ENCODE data around the gene ETHE1. TPM values are rescaled to one million over a fixed set of nuclear protein-coding genes. Genes with fewer than 3 reads are reported as not detected.

ETHE1 gene
- polyA plus RNA-seq, 1 donor from 2014 or later: 40.9 TPM

DNA sequence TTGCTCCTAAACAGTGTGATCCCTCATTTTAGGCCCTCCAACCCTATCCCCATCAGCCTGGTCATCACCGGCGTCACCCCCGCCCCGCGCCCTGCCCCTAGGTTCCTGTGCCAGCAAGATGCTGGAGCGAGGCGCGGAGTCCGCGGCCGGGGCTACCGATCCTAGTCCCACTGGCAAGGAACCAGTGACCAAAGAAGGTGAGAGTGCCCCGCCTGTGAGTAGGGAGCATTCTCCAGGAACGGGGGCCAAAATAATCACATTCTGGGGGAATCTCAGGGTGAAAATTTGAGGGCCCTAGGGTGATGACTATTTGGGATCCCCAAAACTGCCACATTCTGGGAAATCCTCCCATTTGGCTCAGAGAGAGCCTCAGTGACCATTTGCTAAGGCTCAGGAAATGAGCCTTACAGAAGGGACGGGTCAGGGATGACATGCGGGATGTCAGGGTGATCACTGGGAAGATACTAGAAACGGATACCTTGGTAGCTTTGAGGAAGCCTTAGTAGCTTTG is 7.4 kb upstream of the ETHE1 start:
- Histone ChIP-seq H3K27ac (ENCODE audit: low read length) (no peak overlapping the region), H3K9ac (ENCODE audit: low read length) (no peak overlapping the region), H2AFZ (ENCODE audit: low read depth, low read length) (no peak overlapping the region)

DNA sequence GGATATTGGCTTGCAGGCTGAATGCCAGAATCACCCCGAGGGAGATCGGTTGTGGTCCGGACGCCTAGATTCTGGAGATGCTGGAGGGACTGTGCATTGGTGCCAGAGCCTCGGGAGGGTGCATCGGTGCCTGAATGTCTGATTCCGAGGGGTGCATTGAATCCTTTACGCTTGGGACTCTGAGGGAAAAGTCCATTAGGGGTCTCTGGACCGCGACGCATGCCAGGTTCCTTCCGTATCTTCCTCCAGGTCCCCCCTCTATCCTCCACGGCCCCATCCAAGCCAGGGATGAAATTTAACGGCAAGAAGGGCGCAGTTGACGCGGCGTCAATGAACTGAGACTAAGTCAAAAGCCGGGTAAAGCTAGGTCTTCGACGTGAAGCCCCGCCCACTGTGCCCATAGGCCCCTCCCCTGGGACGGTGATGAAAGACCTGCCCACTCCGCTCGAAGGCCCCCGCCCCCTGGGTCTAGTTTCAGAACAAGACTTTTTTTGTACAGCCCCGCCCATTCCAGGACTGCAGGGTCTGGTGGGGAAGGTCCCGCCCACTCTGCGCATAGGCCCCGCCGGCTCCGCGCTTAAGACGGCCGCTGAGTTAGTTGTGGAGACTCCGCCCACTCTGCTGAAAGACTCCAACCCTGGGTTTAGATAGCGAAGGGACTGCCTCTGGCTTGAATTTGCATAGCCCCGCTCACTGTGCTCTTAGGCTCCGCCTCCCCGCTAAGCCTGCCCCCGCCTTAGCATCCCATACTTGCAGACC is 6.7 kb upstream of the ETHE1 start:
- peak overlapping the region; percentile 71 for H3K9ac ChIP-seq (ENCODE audit: low read length)
- H3K27ac ChIP-seq (ENCODE audit: low read length): peak overlapping the region; percentile 79
- no peaks in the 10 kb centered on the region for H4K20me1 ChIP-seq (ENCODE audit: insufficient read depth)
- H3F3A ChIP-seq (ENCODE audit: insufficient read depth, low read length, poor library complexity, severe bottlenecking): no peaks in the 10 kb centered on the region
- no peaks in the 10 kb centered on the region for H3K9me3 ChIP-seq (ENCODE audit: low read length)
- no peaks in the 10 kb centered on the region for H3K79me2 ChIP-seq (replicated peaks; ENCODE audit: insufficient read depth, low read length)
- H2AFZ ChIP-seq (ENCODE audit: low read depth, low read length): peak overlapping the region; percentile 69
- TF ChIP-seq EP300 (conservative IDR thresholded peaks at IDR 0.05; ENCODE audit: poor library complexity, severe bottlenecking) (peak; percentile 13), TAF1 (IDR thresholded peaks at IDR 0.05; ENCODE audit: low read depth) (no peak)
- TF ChIP-seq, protein P1, sequence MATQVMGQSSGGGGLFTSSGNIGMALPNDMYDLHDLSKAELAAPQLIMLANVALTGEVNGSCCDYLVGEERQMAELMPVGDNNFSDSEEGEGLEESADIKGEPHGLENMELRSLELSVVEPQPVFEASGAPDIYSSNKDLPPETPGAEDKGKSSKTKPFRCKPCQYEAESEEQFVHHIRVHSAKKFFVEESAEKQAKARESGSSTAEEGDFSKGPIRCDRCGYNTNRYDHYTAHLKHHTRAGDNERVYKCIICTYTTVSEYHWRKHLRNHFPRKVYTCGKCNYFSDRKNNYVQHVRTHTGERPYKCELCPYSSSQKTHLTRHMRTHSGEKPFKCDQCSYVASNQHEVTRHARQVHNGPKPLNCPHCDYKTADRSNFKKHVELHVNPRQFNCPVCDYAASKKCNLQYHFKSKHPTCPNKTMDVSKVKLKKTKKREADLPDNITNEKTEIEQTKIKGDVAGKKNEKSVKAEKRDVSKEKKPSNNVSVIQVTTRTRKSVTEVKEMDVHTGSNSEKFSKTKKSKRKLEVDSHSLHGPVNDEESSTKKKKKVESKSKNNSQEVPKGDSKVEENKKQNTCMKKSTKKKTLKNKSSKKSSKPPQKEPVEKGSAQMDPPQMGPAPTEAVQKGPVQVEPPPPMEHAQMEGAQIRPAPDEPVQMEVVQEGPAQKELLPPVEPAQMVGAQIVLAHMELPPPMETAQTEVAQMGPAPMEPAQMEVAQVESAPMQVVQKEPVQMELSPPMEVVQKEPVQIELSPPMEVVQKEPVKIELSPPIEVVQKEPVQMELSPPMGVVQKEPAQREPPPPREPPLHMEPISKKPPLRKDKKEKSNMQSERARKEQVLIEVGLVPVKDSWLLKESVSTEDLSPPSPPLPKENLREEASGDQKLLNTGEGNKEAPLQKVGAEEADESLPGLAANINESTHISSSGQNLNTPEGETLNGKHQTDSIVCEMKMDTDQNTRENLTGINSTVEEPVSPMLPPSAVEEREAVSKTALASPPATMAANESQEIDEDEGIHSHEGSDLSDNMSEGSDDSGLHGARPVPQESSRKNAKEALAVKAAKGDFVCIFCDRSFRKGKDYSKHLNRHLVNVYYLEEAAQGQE (IDR thresholded peaks at IDR 0.05; ENCODE audit: borderline replicate concordance): peak; percentile 4
- peak overlapping the region; percentile 23 for H3K4me2 ChIP-seq (ENCODE audit: low read length)
- H3K9me2 ChIP-seq (ENCODE audit: insufficient read depth, low read length): no peaks in the 10 kb centered on the region
- peaks cover 6% of the 10 kb centered on the region for H3K36me3 ChIP-seq (ENCODE audit: insufficient read depth, low read length)
- H3K27me3 ChIP-seq (ENCODE audit: insufficient read depth, low read depth, low read length): no peaks in the 10 kb centered on the region
- H3K4me3 ChIP-seq (ENCODE audit: low read length): peak overlapping the region; percentile 76

More for the DNA sequence above, 7.4 kb upstream of the ETHE1 start:
- H3K4me2 ChIP-seq (ENCODE audit: low read length): no peak overlapping the region
- peaks cover 12% of the 10 kb centered on the region for H3K36me3 ChIP-seq (ENCODE audit: insufficient read depth, low read length)
- H3K9me2 ChIP-seq (ENCODE audit: insufficient read depth, low read length): no peaks in the 10 kb centered on the region
- H3K79me2 ChIP-seq (replicated peaks; ENCODE audit: insufficient read depth, low read length): no peaks in the 10 kb centered on the region
- no peaks in the 10 kb centered on the region for H3F3A ChIP-seq (ENCODE audit: insufficient read depth, low read length, poor library complexity, severe bottlenecking)
- no peak for TF ChIP-seq EP300 (conservative IDR thresholded peaks at IDR 0.05; ENCODE audit: poor library complexity, severe bottlenecking)
- TF ChIP-seq SMC3 (conservative IDR thresholded peaks at IDR 0.05; ENCODE audit: poor library complexity): no peak
- no peak for TF ChIP-seq EZH2 (IDR thresholded peaks at IDR 0.05; ENCODE audit: borderline replicate concordance, insufficient read depth, low read length, poor library complexity, severe bottlenecking)
- TF ChIP-seq, protein P1 (IDR thresholded peaks at IDR 0.05; ENCODE audit: borderline replicate concordance): no peak
- no peak for TF ChIP-seq RAD21 (conservative IDR thresholded peaks at IDR 0.05)
- TF ChIP-seq POLR2AphosphoS5 (IDR thresholded peaks at IDR 0.05): no peak
- TF ChIP-seq MXI1 (conservative IDR thresholded peaks at IDR 0.05; ENCODE audit: poor library complexity, severe bottlenecking): no peak
- TF ChIP-seq, protein P2, sequence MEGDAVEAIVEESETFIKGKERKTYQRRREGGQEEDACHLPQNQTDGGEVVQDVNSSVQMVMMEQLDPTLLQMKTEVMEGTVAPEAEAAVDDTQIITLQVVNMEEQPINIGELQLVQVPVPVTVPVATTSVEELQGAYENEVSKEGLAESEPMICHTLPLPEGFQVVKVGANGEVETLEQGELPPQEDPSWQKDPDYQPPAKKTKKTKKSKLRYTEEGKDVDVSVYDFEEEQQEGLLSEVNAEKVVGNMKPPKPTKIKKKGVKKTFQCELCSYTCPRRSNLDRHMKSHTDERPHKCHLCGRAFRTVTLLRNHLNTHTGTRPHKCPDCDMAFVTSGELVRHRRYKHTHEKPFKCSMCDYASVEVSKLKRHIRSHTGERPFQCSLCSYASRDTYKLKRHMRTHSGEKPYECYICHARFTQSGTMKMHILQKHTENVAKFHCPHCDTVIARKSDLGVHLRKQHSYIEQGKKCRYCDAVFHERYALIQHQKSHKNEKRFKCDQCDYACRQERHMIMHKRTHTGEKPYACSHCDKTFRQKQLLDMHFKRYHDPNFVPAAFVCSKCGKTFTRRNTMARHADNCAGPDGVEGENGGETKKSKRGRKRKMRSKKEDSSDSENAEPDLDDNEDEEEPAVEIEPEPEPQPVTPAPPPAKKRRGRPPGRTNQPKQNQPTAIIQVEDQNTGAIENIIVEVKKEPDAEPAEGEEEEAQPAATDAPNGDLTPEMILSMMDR (IDR thresholded peaks at IDR 0.05; ENCODE audit: poor library complexity, severe bottlenecking): no peak
- TF ChIP-seq TAF1 (IDR thresholded peaks at IDR 0.05; ENCODE audit: low read depth): no peak
- no peaks in the 10 kb centered on the region for H3K27me3 ChIP-seq (ENCODE audit: insufficient read depth, low read depth, low read length)
- H3K9me3 ChIP-seq (ENCODE audit: low read length): peaks cover 4% of the 10 kb centered on the region
- H3K4me3 ChIP-seq (ENCODE audit: low read length): peak overlapping the region; percentile 76
- H4K20me1 ChIP-seq (ENCODE audit: insufficient read depth): no peaks in the 10 kb centered on the region
